SU-DHL-6 (cell line): ENCODE data around the gene CETP.

Experiments
- H2AFZ ChIP-seq: fragments of 200-600 bp; sonication (generic); 2 replicates; pipeline ENCODE4 v1.6.1; 2014; ENCODE audit warnings: low read depth, mild to moderate bottlenecking, moderate library complexity, mixed read lengths, antibody characterized with exemption, low read length; ENCODE audit not compliant: severe bottlenecking
- H3F3A ChIP-seq: fragments of 200-600 bp; shearing (Covaris generic); 2 replicates; pipeline ENCODE4 v1.6.0; 2016; ENCODE audit warnings: antibody characterized with exemption, mild to moderate bottlenecking; ENCODE audit not compliant: insufficient read depth
- H3K27ac ChIP-seq: fragments of 200-600 bp; sonication (generic); 2 replicates; pipeline ENCODE4 v1.5.1; 2016; ENCODE audit warnings: low read depth, mild to moderate bottlenecking, low read length, moderate library complexity, mixed read lengths
- H3K27me3 ChIP-seq: fragments of 200-600 bp; sonication (generic), shearing (Covaris generic); 2 replicates; pipeline ENCODE4 v1.6.0; 2014; ENCODE audit warnings: mild to moderate bottlenecking, low read length
- H3K36me3 ChIP-seq: fragments of 200-600 bp; sonication (generic); 2 replicates; pipeline ENCODE4 v1.6.1; 2014; ENCODE audit warnings: mild to moderate bottlenecking, low read length, mixed read lengths
- H3K4me2 ChIP-seq: fragments of 300-600, 200-600 bp; shearing (Covaris generic), sonication (generic); 2 replicates; pipeline ENCODE4 v1.6.0; 2014; ENCODE audit warnings: low read length, low read depth, mild to moderate bottlenecking; ENCODE audit not compliant: poor library complexity, severe bottlenecking
- H3K4me3 ChIP-seq: fragments of 200-600 bp; sonication (generic); 2 replicates; pipeline ENCODE4 v1.5.1; 2014; ENCODE audit warnings: antibody characterized with exemption, low read length, mild to moderate bottlenecking, mixed read lengths; ENCODE audit not compliant: insufficient read depth, poor library complexity, severe bottlenecking
- H3K79me2 ChIP-seq: fragments of 200-600 bp; sonication (generic); 2 replicates; pipeline ENCODE4 v1.6.1; 2014; ENCODE audit warnings: mild to moderate bottlenecking, low read length, moderate library complexity; ENCODE audit not compliant: insufficient read depth
- H3K9ac ChIP-seq: fragments of 200-600 bp; sonication (generic); 2 replicates; pipeline ENCODE4 v1.7.0; 2014; ENCODE audit warnings: mild to moderate bottlenecking, low read length
- H3K9me2 ChIP-seq: fragments of 200-600 bp; sonication (generic); replicated peaks from 2 replicates; pipeline ENCODE4 v1.6.1; 2014; ENCODE audit warnings: low read length; ENCODE audit not compliant: insufficient read depth
- H3K9me3 ChIP-seq: fragments of 200-600 bp; sonication (generic); 2 replicates; pipeline ENCODE4 v1.6.1; 2014; ENCODE audit warnings: low read length, mixed read lengths; ENCODE audit not compliant: insufficient read depth
- H4K20me1 ChIP-seq: fragments of 200-600 bp; sonication (generic); 2 replicates; pipeline ENCODE4 v1.6.1; 2014; ENCODE audit warnings: low read depth, mild to moderate bottlenecking, antibody characterized with exemption, low read length, moderate library complexity, mixed read lengths
- EZH2phosphoT487 ChIP-seq: fragments of 200-600 bp; sonication (generic), shearing (Covaris generic); conservative IDR thresholded peaks from 2 replicates; pipeline ENCODE4 v1.6.1; 2018; ENCODE audit warnings: mild to moderate bottlenecking, antibody characterized with exemption, low read length, moderate library complexity, mixed read lengths
- TF ChIP-seq, protein P1 (sequence below): fragments of 200-600 bp; sonication (generic); IDR thresholded peaks from one replicate; pipeline ENCODE4 v1.5.1; 2017; ENCODE audit warnings: antibody characterized with exemption, mild to moderate bottlenecking, low read length, moderate library complexity; ENCODE audit not compliant: insufficient read depth, poor library complexity, severe bottlenecking

Gene CETP

DNA sequence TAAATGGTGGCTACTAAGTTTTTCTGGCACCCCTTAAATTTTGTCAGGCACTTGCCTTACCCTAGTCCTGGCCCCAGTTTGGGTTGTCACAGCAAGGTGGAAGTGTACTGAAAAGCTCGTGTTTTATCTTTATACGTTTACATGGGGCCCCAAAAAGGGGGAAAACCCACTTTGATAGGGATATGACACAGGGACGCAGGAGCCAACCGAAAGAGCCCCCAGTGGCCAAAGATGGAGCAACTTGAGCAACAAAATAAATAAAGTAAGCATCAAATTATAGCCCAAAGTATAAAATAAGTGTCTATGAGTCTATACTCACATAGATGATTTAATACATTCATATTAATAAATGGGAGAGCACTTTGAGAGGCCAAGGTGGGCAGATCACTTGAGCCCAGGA lies 5.0 kb upstream of the CETP start:
- H3K4me3 ChIP-seq, result no peak overlapping the region
- no peaks in the 10 kb centered on the region for H3K9me2 ChIP-seq
- H3K27me3 ChIP-seq, result no peaks in the 10 kb centered on the region
- no peak overlapping the region for H3K9ac ChIP-seq
- no peaks in the 10 kb centered on the region for H3K79me2 ChIP-seq
- no peaks in the 10 kb centered on the region for H4K20me1 ChIP-seq
- H3F3A ChIP-seq, result peaks cover 5% of the 10 kb centered on the region; the same call in 1 of the 2 replicates
- no peak overlapping the region for H2AFZ ChIP-seq
- no peak overlapping the region for H3K4me2 ChIP-seq
- TF ChIP-seq, protein P1, sequence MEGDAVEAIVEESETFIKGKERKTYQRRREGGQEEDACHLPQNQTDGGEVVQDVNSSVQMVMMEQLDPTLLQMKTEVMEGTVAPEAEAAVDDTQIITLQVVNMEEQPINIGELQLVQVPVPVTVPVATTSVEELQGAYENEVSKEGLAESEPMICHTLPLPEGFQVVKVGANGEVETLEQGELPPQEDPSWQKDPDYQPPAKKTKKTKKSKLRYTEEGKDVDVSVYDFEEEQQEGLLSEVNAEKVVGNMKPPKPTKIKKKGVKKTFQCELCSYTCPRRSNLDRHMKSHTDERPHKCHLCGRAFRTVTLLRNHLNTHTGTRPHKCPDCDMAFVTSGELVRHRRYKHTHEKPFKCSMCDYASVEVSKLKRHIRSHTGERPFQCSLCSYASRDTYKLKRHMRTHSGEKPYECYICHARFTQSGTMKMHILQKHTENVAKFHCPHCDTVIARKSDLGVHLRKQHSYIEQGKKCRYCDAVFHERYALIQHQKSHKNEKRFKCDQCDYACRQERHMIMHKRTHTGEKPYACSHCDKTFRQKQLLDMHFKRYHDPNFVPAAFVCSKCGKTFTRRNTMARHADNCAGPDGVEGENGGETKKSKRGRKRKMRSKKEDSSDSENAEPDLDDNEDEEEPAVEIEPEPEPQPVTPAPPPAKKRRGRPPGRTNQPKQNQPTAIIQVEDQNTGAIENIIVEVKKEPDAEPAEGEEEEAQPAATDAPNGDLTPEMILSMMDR, result no peak
- no peak for TF ChIP-seq EZH2phosphoT487
- H3K27ac ChIP-seq, result no peak overlapping the region
- H3K36me3 ChIP-seq, result no peaks in the 10 kb centered on the region
- no peaks in the 10 kb centered on the region for H3K9me3 ChIP-seq

DNA sequence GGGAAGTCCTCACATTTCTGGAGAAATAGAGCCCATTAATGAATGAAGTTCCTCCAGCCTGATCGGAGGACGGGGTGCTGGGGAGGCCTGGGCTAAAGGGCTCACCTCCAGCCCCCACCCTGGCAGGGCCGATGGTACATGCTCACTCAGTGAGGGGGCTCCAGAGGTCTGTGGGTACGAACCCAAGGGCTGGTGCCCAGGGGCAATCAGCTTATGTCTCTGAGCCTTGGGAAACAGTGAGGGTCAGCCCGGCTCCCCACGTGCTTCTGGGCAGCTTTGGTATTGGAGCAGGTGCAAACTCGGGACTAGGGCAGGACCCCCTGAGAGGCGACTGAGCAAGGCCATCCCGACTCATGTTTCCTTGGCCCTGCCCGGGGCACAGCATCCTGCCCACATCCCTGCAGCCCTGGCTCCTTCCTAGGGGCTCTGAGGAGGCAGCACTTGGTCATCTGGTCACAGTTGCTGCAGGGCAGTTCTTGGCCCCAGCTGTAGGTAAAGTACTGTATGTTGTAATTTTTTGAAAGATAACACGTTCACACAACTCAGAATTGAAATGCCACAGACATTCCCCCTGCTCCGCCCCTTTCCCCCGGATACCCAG lies 969 bp upstream of the CETP start:
- Histone ChIP-seq H2AFZ (no peak overlapping the region), H4K20me1 (no peaks in the 10 kb centered on the region), H3K4me2 (no peak overlapping the region), H3K9me2 (no peaks in the 10 kb centered on the region), H3K4me3 (no peak overlapping the region), H3K27ac (no peak overlapping the region), H3K9me3 (no peaks in the 10 kb centered on the region), H3K36me3 (no peaks in the 10 kb centered on the region), H3K79me2 (no peaks in the 10 kb centered on the region), H3F3A (no peaks in the 10 kb centered on the region), H3K27me3 (no peaks in the 10 kb centered on the region), H3K9ac (no peak overlapping the region)
- TF ChIP-seq EZH2phosphoT487, result no peak
- TF ChIP-seq, protein P1, result no peak

DNA sequence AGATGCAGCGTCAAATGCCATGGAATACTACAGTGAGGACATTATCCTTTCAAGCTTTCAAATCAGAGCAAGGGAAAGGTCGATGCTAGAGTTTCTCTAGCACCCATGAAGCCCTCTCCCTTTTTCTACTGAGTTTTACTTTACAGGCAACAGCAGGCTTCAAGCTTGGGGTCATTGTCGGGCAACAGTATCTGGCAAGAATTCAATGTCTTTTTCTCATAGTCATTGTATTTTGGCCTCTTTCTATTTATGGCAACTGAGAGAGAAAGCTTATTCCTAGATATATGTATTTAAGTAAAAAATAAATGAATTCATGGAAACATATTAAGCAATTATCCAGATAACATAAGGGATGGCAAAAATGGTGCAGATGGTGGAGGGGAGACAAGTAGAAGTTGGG lies 364 bp upstream of the CETP start:
- H3K9ac ChIP-seq, result no peak overlapping the region
- H2AFZ ChIP-seq, result no peak overlapping the region
- H3K27me3 ChIP-seq, result no peaks in the 10 kb centered on the region
- H3K4me2 ChIP-seq, result no peak overlapping the region
- no peaks in the 10 kb centered on the region for H3K9me2 ChIP-seq
- H3K79me2 ChIP-seq, result no peaks in the 10 kb centered on the region
- no peak for TF ChIP-seq EZH2phosphoT487
- TF ChIP-seq, protein P1, result no peak
- H3K4me3 ChIP-seq, result no peak overlapping the region
- H3F3A ChIP-seq, result no peaks in the 10 kb centered on the region
- no peaks in the 10 kb centered on the region for H3K9me3 ChIP-seq
- no peaks in the 10 kb centered on the region for H3K36me3 ChIP-seq
- H3K27ac ChIP-seq, result no peak overlapping the region
- no peaks in the 10 kb centered on the region for H4K20me1 ChIP-seq
